ENCODE data around the gene PIEZO1. TPM values are rescaled to one million over a fixed set of nuclear protein-coding genes. Genes with fewer than 3 reads are reported as not detected.

PIEZO1 gene
- polyA plus RNA-seq, 1 of the 3 experiments (the other 2 are of a cell fraction), result 184 TPM

DNA sequence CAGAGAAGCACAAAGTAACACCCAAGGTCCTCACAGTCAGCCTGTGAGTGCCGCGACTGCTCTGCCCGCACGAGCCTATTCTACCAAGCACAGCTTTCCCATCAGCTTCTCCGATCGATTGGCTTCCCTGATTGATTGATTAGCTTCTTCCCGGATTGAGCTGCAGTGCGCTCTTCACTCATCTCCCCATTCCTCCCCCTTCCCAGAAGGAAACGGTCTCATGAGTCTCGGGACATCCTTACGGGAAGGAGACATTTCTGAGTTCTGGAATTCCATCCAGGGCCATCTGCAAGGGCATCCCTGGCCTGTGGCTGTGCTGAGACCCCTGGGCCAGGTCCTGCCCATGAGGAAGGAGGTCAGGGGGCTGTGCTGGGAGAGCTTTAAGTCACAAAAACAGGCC is 18.0 kb downstream of the PIEZO1 start:
- Histone ChIP-seq H4K20me1 (ENCODE audit: insufficient read depth) (peaks cover 95% of the 10 kb centered on the region), H3K4me1 (ENCODE audit: control insufficient read depth in 1 of 2, insufficient read depth in 2 of 2, low read depth in 1 of 2, low read length in 1 of 2) (peaks cover 30 to 44% of the 10 kb centered on the region in 2 experiments; a peak in 3 of 4 replicates)
- CTCF ChIA-PET, result interaction anchor here (1.0 to 30.9 kb wide), 4 partner anchors 11 to 27 kb away, joined by 3 to 540 read pairs (median 49); partner anchors contain the start of gene PIEZO1

GRCh38 chr16:88764913-88765349 is 20.1 kb downstream of the PIEZO1 start:
- POLR2A ChIA-PET, result no interaction called here
- 57% methylated on average over 6 of the region's 9 CpGs for WGBS (ENCODE audit: low lambda C conversion rate)

More for the DNA sequence above, 18.0 kb downstream of the PIEZO1 start:
- no peak overlapping the region for H3K4me2 ChIP-seq
- peaks cover 95% of the 10 kb centered on the region for H3K79me2 ChIP-seq (ENCODE audit: insufficient read depth)
- H3K4me3 ChIP-seq (ENCODE audit: low read depth in 2 of 2, low read length in 1 of 2), result no peak overlapping the region
- H3K36me3 ChIP-seq (replicated peaks in 1 of 2; ENCODE audit: control insufficient read depth in 1 of 2, insufficient read depth in 2 of 2, low read length in 1 of 2), result peaks cover 0 to 3% of the 10 kb centered on the region in 2 experiments
- no peaks in the 10 kb centered on the region for H3K27me3 ChIP-seq (ENCODE audit: insufficient read depth)
- no peak for DNase-seq
- H3K9me3 ChIP-seq, result no peaks in the 10 kb centered on the region
- POLR2A ChIA-PET, result no interaction called here
- H3K9me2 ChIP-seq, result no peaks in the 10 kb centered on the region
- WGBS (ENCODE audit: low lambda C conversion rate), result 92% methylated on average over 11 of the region's 11 CpGs
- peaks cover 10% of the 10 kb centered on the region for H3F3A ChIP-seq (replicated peaks; ENCODE audit: insufficient read depth)
- H3K9ac ChIP-seq, result no peak overlapping the region
- H2AFZ ChIP-seq (ENCODE audit: low read depth), result no peak overlapping the region
- H3K27ac ChIP-seq (ENCODE audit: low read depth in 2 of 2, low read length in 1 of 2), result no peak overlapping the region
- TF ChIP-seq RCOR1 (IDR thresholded peaks at IDR 0.05; ENCODE audit: low read length) (no peak), SMC3 (IDR thresholded peaks at IDR 0.05; ENCODE audit: low read depth, low read length) (no peak), FOXJ3 (CRISPR knock-in tag; IDR thresholded peaks at IDR 0.05) (no peak), EP300 (IDR thresholded peaks at IDR 0.05; ENCODE audit: borderline replicate concordance in 1 of 2, low read depth in 1 of 2, low read length in 1 of 2) (no peak), ELF1 (IDR thresholded peaks at IDR 0.05) (no peak), MXI1 (IDR thresholded peaks at IDR 0.05; ENCODE audit: low read depth, low read length) (no peak), GATA2 (CRISPR knock-in tag; IDR thresholded peaks at IDR 0.05) (no peak), PBX3 (IDR thresholded peaks at IDR 0.05) (no peak), FOSL2 (IDR thresholded peaks at IDR 0.05; ENCODE audit: borderline replicate concordance, low read depth) (no peak)
- TF ChIP-seq, protein P1, sequence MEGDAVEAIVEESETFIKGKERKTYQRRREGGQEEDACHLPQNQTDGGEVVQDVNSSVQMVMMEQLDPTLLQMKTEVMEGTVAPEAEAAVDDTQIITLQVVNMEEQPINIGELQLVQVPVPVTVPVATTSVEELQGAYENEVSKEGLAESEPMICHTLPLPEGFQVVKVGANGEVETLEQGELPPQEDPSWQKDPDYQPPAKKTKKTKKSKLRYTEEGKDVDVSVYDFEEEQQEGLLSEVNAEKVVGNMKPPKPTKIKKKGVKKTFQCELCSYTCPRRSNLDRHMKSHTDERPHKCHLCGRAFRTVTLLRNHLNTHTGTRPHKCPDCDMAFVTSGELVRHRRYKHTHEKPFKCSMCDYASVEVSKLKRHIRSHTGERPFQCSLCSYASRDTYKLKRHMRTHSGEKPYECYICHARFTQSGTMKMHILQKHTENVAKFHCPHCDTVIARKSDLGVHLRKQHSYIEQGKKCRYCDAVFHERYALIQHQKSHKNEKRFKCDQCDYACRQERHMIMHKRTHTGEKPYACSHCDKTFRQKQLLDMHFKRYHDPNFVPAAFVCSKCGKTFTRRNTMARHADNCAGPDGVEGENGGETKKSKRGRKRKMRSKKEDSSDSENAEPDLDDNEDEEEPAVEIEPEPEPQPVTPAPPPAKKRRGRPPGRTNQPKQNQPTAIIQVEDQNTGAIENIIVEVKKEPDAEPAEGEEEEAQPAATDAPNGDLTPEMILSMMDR (IDR thresholded peaks at IDR 0.05), result no peak
- TF ChIP-seq, protein P2, sequence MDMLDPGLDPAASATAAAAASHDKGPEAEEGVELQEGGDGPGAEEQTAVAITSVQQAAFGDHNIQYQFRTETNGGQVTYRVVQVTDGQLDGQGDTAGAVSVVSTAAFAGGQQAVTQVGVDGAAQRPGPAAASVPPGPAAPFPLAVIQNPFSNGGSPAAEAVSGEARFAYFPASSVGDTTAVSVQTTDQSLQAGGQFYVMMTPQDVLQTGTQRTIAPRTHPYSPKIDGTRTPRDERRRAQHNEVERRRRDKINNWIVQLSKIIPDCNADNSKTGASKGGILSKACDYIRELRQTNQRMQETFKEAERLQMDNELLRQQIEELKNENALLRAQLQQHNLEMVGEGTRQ (IDR thresholded peaks at IDR 0.05; ENCODE audit: borderline replicate concordance, low read depth, low read length), result no peak

More at GRCh38 chr16:88764913-88765349, 20.1 kb downstream of the PIEZO1 start:
- no peak for DNase-seq
- Histone ChIP-seq H3K9me3 (no peaks in the 10 kb centered on the region), H3K27me3 (ENCODE audit: insufficient read depth) (no peaks in the 10 kb centered on the region), H3K36me3 (replicated peaks in 1 of 2; ENCODE audit: control insufficient read depth in 1 of 2, insufficient read depth in 2 of 2, low read length in 1 of 2) (peaks cover 0 to 3% of the 10 kb centered on the region in 2 experiments), H3K27ac (ENCODE audit: low read depth in 2 of 2, low read length in 1 of 2) (no peak overlapping the region), H4K20me1 (ENCODE audit: insufficient read depth) (peaks cover 97% of the 10 kb centered on the region), H3K4me1 (ENCODE audit: control insufficient read depth in 1 of 2, insufficient read depth in 2 of 2, low read depth in 1 of 2, low read length in 1 of 2) (peaks cover 24 to 29% of the 10 kb centered on the region in 2 experiments; a peak in 3 of 4 replicates), H3K9me2 (no peaks in the 10 kb centered on the region), H3K79me2 (ENCODE audit: insufficient read depth) (peaks cover 98% of the 10 kb centered on the region), H3F3A (replicated peaks; ENCODE audit: insufficient read depth) (no peaks in the 10 kb centered on the region), H3K4me3 (ENCODE audit: low read depth in 2 of 2, low read length in 1 of 2) (no peak overlapping the region), H2AFZ (ENCODE audit: low read depth) (no peak overlapping the region), H3K9ac (no peak overlapping the region), H3K4me2 (no peak overlapping the region)
- TF ChIP-seq ELF1 (IDR thresholded peaks at IDR 0.05), result no peak
- no peak for TF ChIP-seq RXRA (IDR thresholded peaks at IDR 0.05; ENCODE audit: borderline replicate concordance, low read depth)
- no peak for TF ChIP-seq FOSL2 (IDR thresholded peaks at IDR 0.05; ENCODE audit: borderline replicate concordance, low read depth)
- TF ChIP-seq JUND (IDR thresholded peaks at IDR 0.05), result no peak
- no peak for TF ChIP-seq CHD2 (IDR thresholded peaks at IDR 0.05; ENCODE audit: low read length, partially characterized antibody)
- no peak for TF ChIP-seq RFX5 (IDR thresholded peaks at IDR 0.05; ENCODE audit: low read length)
- TF ChIP-seq, protein P3, sequence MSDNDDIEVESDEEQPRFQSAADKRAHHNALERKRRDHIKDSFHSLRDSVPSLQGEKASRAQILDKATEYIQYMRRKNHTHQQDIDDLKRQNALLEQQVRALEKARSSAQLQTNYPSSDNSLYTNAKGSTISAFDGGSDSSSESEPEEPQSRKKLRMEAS (IDR thresholded peaks at IDR 0.05; ENCODE audit: low read depth), result no peak
- no peak for TF ChIP-seq SMC3 (IDR thresholded peaks at IDR 0.05; ENCODE audit: low read depth, low read length)
- CTCF ChIA-PET, result interaction anchor here (1.0 to 30.9 kb wide), 3 partner anchors 9 to 25 kb away, joined by 4 to 540 read pairs (median 93); no protein-coding TSS in a partner anchor

Measured in SK-N-SH (cell line).